Stimulated activated CD8-positive, alpha-beta memory T cell treated with anti-CD3 and anti-CD28 coated beads, Interleukin-12 subunit alpha, Interleukin-12 subunit beta, amount 100 ng/mL, for 24 hours (primary cell): ENCODE results near the gene COPG2.

Source experiments
- DNase-seq: peaks from one replicate; pipeline ENCODE4 v3.0.0-alpha.2; 2020; ENCODE audit errors: extremely low read depth

Gene COPG2

DNA sequence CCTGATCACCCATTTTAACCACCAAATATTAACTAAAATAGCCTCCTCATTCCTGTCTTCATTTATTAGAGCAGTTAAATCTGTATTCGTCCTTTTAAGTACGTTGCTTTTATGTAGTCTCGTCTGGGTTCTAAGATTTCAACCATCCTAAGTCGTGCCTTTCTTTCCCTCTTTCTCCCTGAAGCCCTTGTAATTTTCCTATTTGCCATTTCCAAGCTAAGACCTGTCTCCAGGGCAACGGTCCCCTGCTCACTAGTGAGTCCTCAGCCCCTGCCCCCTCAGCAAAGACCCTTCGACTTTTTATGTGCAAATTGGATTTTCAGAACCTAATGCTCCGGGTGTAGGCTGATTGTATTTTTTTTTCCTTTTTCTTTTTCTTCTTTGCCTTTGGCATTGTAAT is 192.8 kb downstream of the COPG2 start:
- no peak for DNase-seq

DNA sequence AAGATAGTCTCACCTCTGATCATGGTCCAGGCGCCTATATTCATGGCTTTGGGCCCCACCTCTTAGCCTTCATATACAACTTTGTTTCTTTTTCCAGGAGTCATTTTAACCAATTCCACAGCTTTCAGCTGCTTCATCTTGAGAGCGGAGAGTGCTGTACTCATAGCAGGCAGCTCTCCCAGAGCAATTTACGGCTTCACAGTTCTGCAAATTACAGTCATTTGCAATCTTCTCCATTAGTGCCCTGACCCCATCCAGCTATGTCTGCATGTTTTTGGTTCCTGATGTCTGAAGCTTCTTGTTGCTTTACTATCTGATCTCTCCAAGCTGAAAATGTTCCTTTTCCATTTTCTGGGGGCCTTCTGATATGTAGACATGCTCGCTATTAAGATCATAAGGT is 194.7 kb downstream of the COPG2 start:
- DNase-seq = no peak

DNA sequence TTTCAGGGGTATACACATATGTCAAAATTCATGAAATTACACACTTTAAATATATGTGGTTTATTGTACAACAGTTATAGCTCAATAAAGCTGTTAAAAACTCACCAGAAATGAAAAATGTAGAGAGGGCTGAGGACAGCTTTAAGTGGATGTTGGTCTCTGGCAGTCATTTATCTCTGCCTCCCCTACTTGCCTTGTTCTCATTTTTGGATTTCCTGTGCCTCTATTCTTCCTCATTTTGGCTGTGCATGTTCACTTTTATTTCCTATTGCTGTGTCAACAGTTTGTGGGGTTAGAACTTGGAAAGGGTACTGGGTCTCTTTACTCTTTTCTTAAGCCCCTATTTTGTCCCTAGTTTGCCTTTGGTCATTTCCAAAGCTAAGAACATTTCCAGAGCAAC is 195.3 kb downstream of the COPG2 start:
- no peak for DNase-seq

DNA sequence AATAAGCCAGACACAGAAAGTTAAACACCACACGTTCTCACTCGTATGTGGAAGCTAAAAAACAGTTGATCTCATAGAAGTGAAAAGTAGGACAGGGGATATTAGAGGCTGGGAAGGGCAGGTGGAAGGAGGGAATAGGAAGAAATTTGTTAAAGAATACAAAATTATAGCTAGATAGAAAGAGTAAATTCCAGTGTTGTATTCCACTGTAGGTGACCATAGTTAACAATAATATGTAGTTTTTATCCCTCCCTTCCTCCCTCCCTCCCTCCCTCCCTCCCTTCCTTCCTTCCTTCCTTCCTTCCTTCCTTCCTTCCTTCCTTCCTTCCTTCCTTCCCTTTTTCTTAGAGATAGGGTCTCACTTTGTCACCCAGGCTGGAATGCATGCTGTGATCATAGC is 196.6 kb downstream of the COPG2 start:
- no peak for DNase-seq

DNA sequence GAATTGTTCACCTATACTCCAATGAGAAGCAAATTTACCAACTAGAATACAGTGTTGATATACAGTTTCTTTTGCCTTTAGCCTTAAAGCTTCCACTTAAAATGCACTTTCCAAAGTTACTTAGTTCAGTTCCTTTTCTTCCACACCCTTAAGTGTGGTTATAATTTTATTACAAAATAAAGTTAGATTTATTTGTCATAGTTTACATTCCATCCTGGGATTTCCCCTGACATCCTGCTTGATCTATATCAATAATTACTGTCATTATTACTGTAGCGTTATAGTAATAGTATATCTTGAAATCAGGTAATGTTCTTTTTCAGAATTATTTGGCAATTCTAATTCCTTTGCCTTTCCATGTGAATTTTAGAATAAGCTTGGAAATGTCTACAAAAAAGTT is 199.9 kb downstream of the COPG2 start:
- no peak for DNase-seq

DNA sequence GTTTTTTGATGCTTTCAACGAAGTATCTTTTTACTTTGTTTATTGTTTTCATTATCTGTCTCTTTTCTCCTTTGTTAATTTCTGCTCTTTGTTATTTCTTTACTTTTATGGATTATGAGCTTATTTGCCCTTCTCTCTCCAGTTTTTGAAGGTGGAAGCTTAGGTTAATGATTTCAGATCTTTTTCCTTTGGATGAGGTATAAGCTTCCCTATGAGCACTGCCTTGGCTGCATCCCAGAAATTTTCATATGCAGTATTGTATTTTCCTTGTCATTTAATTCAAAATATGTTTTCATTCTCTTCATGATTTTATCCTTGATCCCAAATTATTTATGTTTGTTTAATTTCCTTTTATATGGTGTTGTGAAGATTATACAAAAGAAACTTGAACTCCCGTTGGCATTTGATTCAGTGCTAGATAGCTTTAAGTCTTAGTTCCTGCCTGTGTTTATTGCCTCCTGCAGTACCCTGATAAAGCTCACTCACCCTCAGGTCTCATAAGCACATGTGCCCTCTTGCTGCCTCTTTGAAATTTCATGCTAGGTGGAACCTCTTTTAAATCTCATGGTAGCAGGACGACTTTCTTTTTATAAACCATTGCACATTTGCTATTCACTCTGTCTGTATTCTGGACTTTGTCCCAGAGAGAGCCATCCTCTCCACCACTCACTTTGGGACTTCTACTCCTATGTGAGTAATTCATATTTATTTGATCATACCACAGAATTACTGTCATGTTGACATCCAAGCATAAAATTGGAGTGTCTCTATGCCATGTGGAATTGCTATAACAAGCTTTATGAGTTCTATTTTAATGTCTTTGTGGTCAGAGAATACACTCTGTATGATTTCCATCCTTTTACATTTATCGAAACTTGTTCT is 204.8 kb downstream of the COPG2 start:
- no peak for DNase-seq

DNA sequence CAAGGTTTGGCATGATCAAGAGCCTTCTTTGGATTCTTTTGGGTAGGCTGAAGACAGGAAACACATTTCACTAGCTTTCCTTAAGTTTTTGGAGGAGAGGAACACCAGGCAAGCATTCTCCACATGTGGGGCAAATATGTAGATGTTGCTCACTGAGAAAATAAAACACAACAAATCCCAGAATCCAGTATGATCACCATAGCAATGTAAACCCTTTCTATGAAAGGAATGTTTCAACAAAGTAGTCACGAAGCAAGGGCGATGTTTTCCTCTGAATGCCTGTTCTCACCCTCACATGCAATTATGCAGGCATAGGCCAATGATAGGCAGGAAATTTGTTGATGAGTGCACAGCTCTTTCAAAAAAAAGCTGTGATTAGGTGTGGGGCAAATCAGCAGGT is 207.3 kb downstream of the COPG2 start:
- no peak for DNase-seq

DNA sequence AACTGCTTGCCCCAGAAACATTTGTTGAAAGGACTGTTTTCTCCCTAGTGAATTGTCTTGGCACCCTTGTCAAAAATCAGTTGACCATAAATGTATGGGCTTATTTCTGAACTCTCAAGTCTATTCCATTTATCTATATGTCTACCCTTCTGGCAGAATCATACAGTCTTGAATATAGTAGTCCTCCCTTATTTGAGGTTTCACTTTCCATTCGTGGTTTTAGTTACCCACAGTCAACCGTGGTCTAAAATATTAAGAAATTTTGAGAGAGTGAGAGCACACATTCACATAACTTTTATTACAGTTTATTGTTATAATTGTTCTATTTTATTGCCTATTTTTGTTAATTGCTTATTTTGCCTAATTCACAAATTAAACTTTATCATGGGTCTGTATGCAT is 210.3 kb downstream of the COPG2 start:
- DNase-seq = no peak
